ENCODE results near the gene TNS3. TPM values are rescaled to one million over a fixed set of nuclear protein-coding genes. Genes with fewer than 3 reads are reported as not detected.

The TNS3 gene
- total RNA-seq, 1 donor from 2014 or later: 174 TPM

GRCh38 chr7:47622946-47623640 is 41.2 kb upstream of the TNS3 start:
- H3K4me1 ChIP-seq: peaks cover 11% of the 10 kb centered on the region
- no peak for TF ChIP-seq CTCF (IDR thresholded peaks at IDR 0.05)
- intact Hi-C loops (cut with DNase I): no loop called here
- H3K36me3 ChIP-seq: no peaks in the 10 kb centered on the region
- H3K27me3 ChIP-seq (ENCODE audit: low read depth): no peaks in the 10 kb centered on the region
- H3K9me3 ChIP-seq: no peaks in the 10 kb centered on the region
- no peak for DNase-seq
- ATAC-seq: peak; percentile 76 to 86
- H3K27ac ChIP-seq: peak overlapping the region; percentile 56
- H3K4me3 ChIP-seq: no peak overlapping the region

GRCh38 chr7:47622586-47622945 is 40.7 kb upstream of the TNS3 start:
- peaks cover 11% of the 10 kb centered on the region for H3K4me1 ChIP-seq
- intact Hi-C loops (cut with DNase I): no loop called here
- peak overlapping the region; percentile 56 for H3K27ac ChIP-seq
- H3K4me3 ChIP-seq: no peak overlapping the region
- ATAC-seq: no peak
- no peaks in the 10 kb centered on the region for H3K9me3 ChIP-seq
- DNase-seq: no peak
- H3K27me3 ChIP-seq (ENCODE audit: low read depth): no peaks in the 10 kb centered on the region
- no peak for TF ChIP-seq CTCF (IDR thresholded peaks at IDR 0.05)
- H3K36me3 ChIP-seq: no peaks in the 10 kb centered on the region

- Histone ChIP-seq H3K27me3 (ENCODE audit: low read depth) (no peaks in the 10 kb centered on the region), H3K27ac (peak overlapping the region; percentile 56), H3K4me3 (no peak overlapping the region), H3K4me1 (peaks cover 11% of the 10 kb centered on the region), H3K9me3 (no peaks in the 10 kb centered on the region), H3K36me3 (no peaks in the 10 kb centered on the region)
- intact Hi-C loops (cut with DNase I): no loop called here
- no peak for TF ChIP-seq CTCF (IDR thresholded peaks at IDR 0.05)
- DNase-seq (no peak), ATAC-seq (peak in 1 of 2 donors; percentile 4)
Observed at GRCh38 chr7:47621979-47622561, 40.2 kb upstream of the TNS3 start.

GRCh38 chr7:47621347-47621746 is 39.4 kb upstream of the TNS3 start:
- H3K27ac ChIP-seq: peak overlapping the region; percentile 56
- DNase-seq: no peak
- intact Hi-C loops (cut with DNase I): no loop called here

GRCh38 chr7:47619806-47620205 is 37.9 kb upstream of the TNS3 start:
- no peaks in the 10 kb centered on the region for H3K36me3 ChIP-seq
- no peak overlapping the region for H3K4me3 ChIP-seq
- no peaks in the 10 kb centered on the region for H3K9me3 ChIP-seq
- intact Hi-C loops (cut with DNase I): no loop called here
- peaks cover 11% of the 10 kb centered on the region for H3K4me1 ChIP-seq
- ATAC-seq (no peak), DNase-seq (no peak)
- no peak overlapping the region for H3K27ac ChIP-seq
- no peaks in the 10 kb centered on the region for H3K27me3 ChIP-seq (ENCODE audit: low read depth)
- no peak for TF ChIP-seq CTCF (IDR thresholded peaks at IDR 0.05)

More at GRCh38 chr7:47621347-47621746, 39.4 kb upstream of the TNS3 start:
- no peaks in the 10 kb centered on the region for H3K36me3 ChIP-seq
- peaks cover 11% of the 10 kb centered on the region for H3K4me1 ChIP-seq
- no peaks in the 10 kb centered on the region for H3K9me3 ChIP-seq
- H3K27me3 ChIP-seq (ENCODE audit: low read depth): no peaks in the 10 kb centered on the region
- no peak for ATAC-seq
- no peak overlapping the region for H3K4me3 ChIP-seq
- no peak for TF ChIP-seq CTCF (IDR thresholded peaks at IDR 0.05)
